HepG2 (cell line): ENCODE results near the gene HLA-F. TPM values are rescaled to one million over a fixed set of nuclear protein-coding genes. Genes with fewer than 3 reads are reported as not detected.
A peak's percentile ranks its signal among the peaks of the same experiment; 100 is the strongest.

Source experiments
- CEBPB ChIP-seq: IDR thresholded peaks from 2 replicates; pipeline ENCODE4 v1.6.1; 2011; ENCODE audit warnings: low read depth, low read length, improper control_type of control experiment, borderline replicate concordance
- CEBPZ ChIP-seq: IDR thresholded peaks from 2 replicates; pipeline ENCODE4 v1.6.1; 2012; ENCODE audit warnings: low read length, improper control_type of control experiment
- CHD4 ChIP-seq: fragments of 200-600 bp; sonication (generic); IDR thresholded peaks from 2 replicates; pipeline ENCODE4 v1.7.0; 2017; ENCODE audit warnings: mild to moderate bottlenecking, low read length, borderline replicate concordance
- CREBL2 ChIP-seq: sonication (generic); formaldehyde crosslinking; IDR thresholded peaks from 2 replicates; pipeline ENCODE4 v1.8.1; 2023; ENCODE audit warnings: missing genetic modification reagents, mild to moderate bottlenecking, borderline replicate concordance
- DPF2 ChIP-seq: sonication (generic); formaldehyde crosslinking; IDR thresholded peaks from 2 replicates; pipeline ENCODE4 v1.4.0; 2020; ENCODE audit warnings: mild to moderate bottlenecking, low read depth, missing genetic modification reagents, borderline replicate concordance
- EP300 ChIP-seq, 3 experiments: sonication (generic) in 1 of 3; formaldehyde crosslinking in 1 of 3; IDR thresholded peaks; 2 replicates each; pipeline versions ENCODE4 v1.5.1 to v1.6.1; 2011 to 2020; ENCODE audit warnings: low read depth in 2 of 3, low read length in 2 of 3, borderline replicate concordance in 1 of 3, improper control_type of control experiment in 1 of 3, mild to moderate bottlenecking in 1 of 3, missing genetic modification reagents in 1 of 3, moderate library complexity in 1 of 3
- ESRRA ChIP-seq: sonication (generic); formaldehyde crosslinking; IDR thresholded peaks from 2 replicates; pipeline ENCODE4 v1.5.1; 2020; ENCODE audit warnings: mild to moderate bottlenecking, low read depth, missing genetic modification reagents
- FOXO1 ChIP-seq: sonication (generic); formaldehyde crosslinking; IDR thresholded peaks from 2 replicates; pipeline ENCODE4 v1.4.0; 2020; ENCODE audit warnings: missing genetic modification reagents
- HNF1A ChIP-seq, 2 experiments: sonication (generic) in 1 of 2; formaldehyde crosslinking in 1 of 2; IDR thresholded peaks; 2 replicates each; pipeline versions ENCODE4 v1.4.0 to v1.6.1; 2016 to 2020; ENCODE audit warnings: borderline replicate concordance in 1 of 2, low read depth in 1 of 2, mild to moderate bottlenecking in 1 of 2, missing genetic modification reagents in 1 of 2
- ZGPAT ChIP-seq: IDR thresholded peaks from 2 replicates; pipeline ENCODE4 v1.6.1; 2016; ENCODE audit warnings: mild to moderate bottlenecking
- ZNF274 ChIP-seq: sonication (generic); formaldehyde crosslinking; IDR thresholded peaks from 2 replicates; pipeline ENCODE4 v1.5.1; 2020; ENCODE audit warnings: mild to moderate bottlenecking, missing genetic modification reagents
- ZNF512B ChIP-seq: sonication (generic); formaldehyde crosslinking; IDR thresholded peaks from 2 replicates; pipeline ENCODE4 v1.5.1; 2020; ENCODE audit warnings: missing genetic modification reagents, mild to moderate bottlenecking, borderline replicate concordance
- ZNF703 ChIP-seq: sonication (generic); formaldehyde crosslinking; IDR thresholded peaks from 2 replicates; pipeline ENCODE4 v1.5.1; 2020; ENCODE audit warnings: missing genetic modification reagents, mild to moderate bottlenecking, moderate library complexity, borderline replicate concordance
- ZNF776 ChIP-seq: sonication (generic); formaldehyde crosslinking; IDR thresholded peaks from 2 replicates; pipeline ENCODE4 v1.4.0; 2020; ENCODE audit warnings: mild to moderate bottlenecking, missing genetic modification reagents
- polyA plus RNA-seq, 8 experiments: library from polyadenylated mRNA; depleted of rRNA in 3 of 8; stranded (reverse) in 7 of 8; unstranded in 1 of 8; fragments of >200 nt; fragmentation: Illumina TruSeq in 4 of 8; extraction: Trizol in 4 of 8; gene quantifications; 2 replicates each; pipeline versions ENCODE4 v1.2.1 to v1.2.3, GENCODE V29; 2011 to 2016; ENCODE audit warnings: low read depth in 4 of 8, missing spikeins in 1 of 8, mixed read lengths in 1 of 8; ENCODE audit not compliant: insufficient read depth in 1 of 8
- total RNA-seq, 5 experiments: library from RNA; depleted of rRNA; stranded (reverse); fragments of >200 nt; fragmentation: Illumina TruSeq; extraction: Trizol; gene quantifications; 2 replicates each; pipeline ENCODE4 v1.2.3, GENCODE V29; 2016; ENCODE audit warnings: low read depth in 1 of 5

The HLA-F gene
- total and polyA plus RNA-seq, 2 of the 13 experiments (the other 11 are each of a cell fraction or from before 2014, with no cell fraction given), result 6.0 to 6.1 TPM

- TF ChIP-seq ZNF512B (CRISPR knock-in tag) (peak; percentile 78; the same call in 1 of the 2 replicates), ZNF776 (CRISPR knock-in tag) (peak; percentile 40; the same call in 1 of the 2 replicates), FOXO1 (CRISPR knock-in tag) (peak; percentile 41), CHD4 (no peak), ESRRA (no peak), DPF2 (CRISPR knock-in tag) (no peak), ZNF274 (CRISPR knock-in tag) (no peak), CEBPB (no peak), ZGPAT (CRISPR knock-in tag) (peak; percentile 68; the same call in 1 of the 2 replicates), HNF1A (IDR thresholded peaks at IDR 0.05; ENCODE audit: low read depth) (no peak), HNF1A (CRISPR knock-in tag; IDR thresholded peaks at IDR 0.05; ENCODE audit: borderline replicate concordance) (no peak; the same call in 1 of the 2 replicates), CREBL2 (CRISPR knock-in tag) (no peak), EP300 (IDR thresholded peaks at IDR 0.05; ENCODE audit: low read depth in 2 of 2, low read length in 2 of 2) (no peak), EP300 (CRISPR knock-in tag; IDR thresholded peaks at IDR 0.05; ENCODE audit: borderline replicate concordance) (no peak), ZNF703 (no peak), CEBPZ (no peak)
Observed at GRCh38 chr6:29752451-29753308, 29.4 kb downstream of the HLA-F start (continued).
